SHP77 treated with DMSO at 0.1 percent for 48 hours (cell line): ENCODE results near the gene PAPPA.

Experiments
- DNase-seq: peaks from one replicate; lab custom pipeline; 2025; lab: John Stamatoyannopoulos, UW

Gene PAPPA

DNA sequence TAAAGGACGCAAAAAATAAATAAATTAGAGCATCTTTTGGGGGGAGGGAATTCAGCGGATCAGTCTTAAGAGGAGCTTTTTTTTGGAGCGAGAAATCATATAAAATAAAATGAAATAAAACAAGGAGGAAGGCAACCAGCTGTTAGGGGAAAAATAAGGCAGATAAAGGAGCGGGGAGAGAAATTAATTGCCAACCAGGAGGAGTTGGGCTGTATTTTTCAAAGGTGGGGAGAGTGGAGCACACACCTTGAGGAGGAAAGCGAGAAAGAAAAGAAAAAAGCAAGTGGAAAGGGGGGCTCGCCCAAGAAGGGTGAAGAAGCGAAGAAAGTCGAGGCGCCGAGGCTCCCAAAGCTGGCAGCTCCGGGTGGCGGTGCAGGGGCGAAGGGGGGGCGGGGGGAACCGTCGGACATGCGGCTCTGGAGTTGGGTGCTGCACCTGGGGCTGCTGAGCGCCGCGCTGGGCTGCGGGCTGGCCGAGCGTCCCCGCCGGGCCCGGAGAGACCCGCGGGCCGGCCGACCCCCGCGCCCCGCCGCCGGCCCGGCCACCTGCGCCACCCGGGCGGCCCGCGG is at the start of gene PAPPA:
Gene PAPPA (plus strand): TSS at position 27 of the 569 bp plus-strand sequence. CDS start 382 bp downstream, at position 409.
- DNase-seq, result no peak

DNA sequence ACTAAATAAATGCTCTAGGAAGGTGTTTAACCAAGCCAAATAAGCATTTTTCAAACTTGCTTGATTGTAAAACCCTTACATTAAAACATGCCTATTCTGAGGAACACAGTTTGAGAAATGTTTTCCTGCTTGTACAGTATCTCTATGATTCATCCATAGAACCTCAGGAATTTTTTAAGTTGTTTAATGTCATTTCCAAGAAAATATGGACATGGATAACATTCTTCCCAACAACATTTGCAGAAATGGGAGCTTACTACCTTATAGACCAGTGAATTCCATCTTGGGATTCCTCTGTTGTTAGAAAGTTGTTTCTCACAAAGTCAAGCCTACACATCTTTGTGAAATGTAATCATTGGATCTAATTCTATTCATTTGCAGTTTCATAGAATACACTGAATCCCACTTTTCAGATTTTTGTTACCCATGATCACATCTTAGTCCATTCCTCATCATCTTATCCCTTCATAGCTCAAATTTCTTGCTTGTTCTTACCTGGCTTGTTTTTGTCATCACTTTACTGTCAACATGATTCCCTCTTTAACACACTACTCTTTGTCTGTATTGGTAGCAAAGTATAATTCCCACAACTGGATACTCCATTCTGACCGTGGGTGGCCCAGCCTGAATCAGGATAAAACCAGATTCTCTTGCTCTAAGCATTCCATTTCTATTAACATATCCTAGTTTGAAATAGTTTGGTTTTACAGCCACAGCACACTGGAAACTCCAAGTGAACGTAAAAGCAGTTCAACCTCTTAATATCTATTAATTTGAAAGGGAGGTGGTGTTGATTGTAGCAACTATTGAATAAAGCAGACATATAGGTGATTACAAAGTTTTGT is 49.4 kb upstream of the PAPPA start:
- no peak for DNase-seq

DNA sequence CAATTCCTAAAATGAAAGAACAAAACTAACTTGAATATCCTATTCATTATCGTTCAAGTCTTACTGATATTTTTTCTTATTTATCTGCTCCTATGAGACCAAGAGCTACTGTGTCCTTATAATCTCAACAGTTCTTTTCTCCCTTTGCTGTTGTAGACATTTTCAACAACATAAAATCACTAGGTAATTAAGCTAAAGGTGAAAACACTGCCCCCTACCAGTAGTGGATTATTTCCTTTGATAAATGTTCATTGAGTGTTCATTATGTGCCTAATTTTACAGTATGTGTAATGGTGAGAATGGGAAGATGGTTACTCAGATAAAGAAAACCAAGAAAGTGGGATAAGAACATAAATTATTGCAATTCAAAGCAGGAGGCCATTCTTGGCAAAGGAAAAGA is 41.4 kb upstream of the PAPPA start:
- DNase-seq, result no peak

DNA sequence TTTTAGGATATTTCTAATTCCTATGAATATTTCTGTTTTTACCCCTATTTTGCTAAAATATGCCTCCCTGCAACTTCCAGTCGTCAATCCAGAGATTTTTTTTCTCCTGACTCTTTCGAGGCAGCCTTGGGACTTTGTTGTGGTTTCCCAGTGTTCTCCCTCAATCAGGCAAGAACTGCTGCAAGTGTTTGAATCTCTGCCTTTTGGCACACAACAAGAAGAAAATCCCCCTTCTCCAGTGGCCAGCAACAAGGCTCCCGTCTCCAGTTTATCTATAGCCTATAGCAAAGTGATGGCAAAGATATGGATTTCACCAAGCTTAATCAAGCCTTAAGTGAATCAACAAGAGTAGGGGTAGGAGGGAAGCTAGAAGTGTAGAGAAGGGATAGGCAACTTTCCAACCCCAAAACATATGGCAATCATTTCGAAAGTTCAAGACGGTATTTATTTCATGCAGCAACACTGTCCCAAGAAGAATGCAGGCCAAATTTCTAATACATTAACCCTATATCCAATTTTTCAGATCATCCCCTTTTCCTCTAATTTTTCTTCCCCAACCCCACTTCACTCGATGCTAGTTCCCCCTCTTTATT is 37.7 kb upstream of the PAPPA start:
- DNase-seq, result no peak

- no peak for DNase-seq
Measured at GRCh38 chr9:116116393-116116792, 37.2 kb upstream of the PAPPA start.

DNA sequence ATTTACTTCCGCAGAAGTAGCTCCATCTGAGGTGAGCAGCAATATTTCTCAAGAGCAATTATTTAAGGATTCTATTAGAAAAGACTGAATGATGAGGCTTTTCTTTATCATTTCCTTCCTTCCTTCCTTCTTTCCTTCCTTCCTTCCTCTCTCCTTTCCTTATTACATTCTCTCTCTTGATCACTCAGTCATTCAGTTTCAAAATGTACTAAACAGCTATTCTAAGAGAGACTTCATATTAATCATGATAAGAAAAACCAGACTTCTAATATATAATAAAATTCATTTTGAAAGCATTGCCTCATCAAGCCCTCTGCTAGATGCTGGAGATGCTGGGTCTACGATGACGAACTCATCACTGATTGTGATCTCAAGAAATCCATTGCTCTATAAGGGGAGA is 30.4 kb upstream of the PAPPA start:
- DNase-seq, result no peak

- DNase-seq, result no peak
Measured at GRCh38 chr9:116124472-116125040, 29.0 kb upstream of the PAPPA start.

- no peak for DNase-seq
Measured at GRCh38 chr9:116133163-116133562, 20.4 kb upstream of the PAPPA start.

GRCh38 chr9:116134975-116135374 is 18.6 kb upstream of the PAPPA start:
- DNase-seq, result no peak

GRCh38 chr9:116137010-116137409 is 16.6 kb upstream of the PAPPA start:
- no peak for DNase-seq

DNA sequence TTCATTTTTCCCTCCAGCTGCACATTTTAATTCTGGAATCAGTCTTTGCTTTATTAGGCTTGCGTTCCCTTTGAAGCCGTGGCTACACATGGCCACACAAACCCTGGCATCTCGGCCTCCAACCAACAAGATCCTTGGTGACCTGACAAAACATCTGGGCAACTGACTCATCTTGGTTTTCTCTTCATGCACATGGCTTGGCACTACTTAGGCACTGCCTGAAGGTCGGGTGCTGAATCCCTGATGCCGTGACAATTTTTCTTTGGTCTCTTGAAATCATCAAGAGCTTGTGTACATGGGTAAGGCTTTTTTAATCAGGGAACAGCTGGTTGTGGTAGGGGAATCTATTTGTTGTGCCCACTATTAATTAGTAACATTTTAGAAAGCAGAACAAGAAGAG is 16.0 kb upstream of the PAPPA start:
- no peak for DNase-seq

- DNase-seq, result no peak
Measured at GRCh38 chr9:116141864-116142561, 11.6 kb upstream of the PAPPA start.

DNA sequence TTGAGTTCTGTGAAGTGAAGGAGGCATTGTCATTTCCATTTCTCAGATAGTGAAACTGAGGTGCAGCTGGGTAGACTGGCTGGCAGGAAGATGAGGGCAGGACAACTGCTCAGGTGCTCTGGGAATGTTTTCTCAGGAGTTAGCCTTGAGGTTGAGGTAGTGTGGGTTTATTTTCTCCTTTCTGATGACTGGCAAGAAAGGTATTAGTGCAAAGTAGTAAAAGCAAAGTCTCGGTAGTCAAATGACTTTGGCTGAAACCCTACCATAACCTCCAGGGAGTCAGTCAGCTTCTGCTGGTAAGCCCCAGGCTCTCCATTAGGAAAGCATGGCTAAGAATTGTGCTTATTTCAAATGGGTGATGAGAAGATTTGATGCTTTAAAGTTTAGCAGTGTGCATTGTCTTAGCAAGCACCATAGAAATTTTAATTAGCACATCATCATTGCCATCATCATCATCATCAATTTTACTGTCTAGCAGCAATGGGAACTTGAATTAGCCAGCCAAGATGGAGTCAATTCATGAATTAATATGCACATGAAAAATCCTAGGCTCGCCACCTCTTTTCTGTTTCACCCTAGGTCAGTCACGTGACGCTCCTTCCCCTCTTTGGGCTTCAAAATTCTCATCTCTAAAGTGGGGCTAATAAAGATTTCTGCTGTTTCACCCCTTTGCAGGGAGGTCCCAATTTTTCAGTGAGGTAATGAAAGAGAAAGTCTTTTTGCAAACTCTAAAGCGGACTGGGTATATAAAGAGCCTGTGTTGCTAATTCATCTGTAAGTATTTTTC is 10.7 kb upstream of the PAPPA start:
- DNase-seq, result no peak

DNA sequence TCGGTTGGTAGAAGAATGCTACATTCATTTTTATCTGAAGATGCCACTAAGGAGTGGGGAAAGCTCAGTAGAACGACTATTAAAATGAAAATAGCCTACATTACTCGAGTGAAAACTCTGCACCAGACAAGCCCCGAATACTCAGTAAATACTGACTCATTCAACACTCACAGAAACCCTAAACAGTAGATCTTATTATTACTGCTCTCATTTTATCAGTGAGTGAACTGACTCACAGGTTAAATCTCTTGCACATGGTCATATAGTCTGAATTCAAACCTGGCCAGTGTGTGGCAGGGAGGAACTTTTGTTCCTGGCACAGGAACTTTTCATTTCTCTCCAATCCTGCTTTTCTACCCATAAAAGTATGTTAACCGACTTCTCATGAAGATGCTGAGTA is 9.6 kb upstream of the PAPPA start:
- no peak for DNase-seq

DNA sequence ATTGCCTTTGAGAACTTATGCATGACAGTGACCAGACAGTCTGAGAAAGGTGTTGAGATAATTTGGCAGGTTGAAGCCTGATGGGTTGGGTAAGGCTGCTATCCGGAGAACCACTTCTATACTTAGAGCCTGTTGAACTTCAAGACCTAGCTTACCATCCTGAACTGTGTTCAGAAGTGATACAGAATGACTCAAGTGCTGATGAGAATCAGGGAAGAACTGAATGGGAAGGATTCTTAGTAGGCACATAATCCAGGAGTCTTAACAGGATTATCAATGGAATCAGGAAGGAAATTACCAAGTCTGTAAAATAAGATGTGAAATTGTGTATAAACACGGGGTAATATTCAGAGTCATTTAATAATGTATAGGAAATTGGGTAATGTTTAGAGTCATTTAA is 9.0 kb upstream of the PAPPA start:
- no peak for DNase-seq

DNA sequence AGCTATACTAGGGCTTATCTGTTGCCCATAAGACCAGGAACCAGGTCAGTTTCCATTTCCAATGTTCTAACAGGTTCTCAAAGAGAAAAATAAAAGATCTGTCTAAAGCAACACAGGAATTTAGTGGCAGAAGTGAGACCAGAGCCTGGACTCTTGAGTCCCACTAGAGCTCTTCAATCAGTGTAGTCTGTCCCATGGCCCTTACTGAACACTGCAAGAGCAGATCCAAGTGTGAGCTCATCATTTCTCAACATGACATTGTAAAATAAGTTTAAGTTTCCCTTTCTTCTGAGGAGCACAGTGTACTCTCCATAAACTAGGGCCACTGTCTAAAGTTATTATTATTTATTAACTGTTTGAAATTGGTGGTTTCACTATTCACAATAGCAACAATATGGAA is 8.6 kb upstream of the PAPPA start:
- DNase-seq, result no peak

DNA sequence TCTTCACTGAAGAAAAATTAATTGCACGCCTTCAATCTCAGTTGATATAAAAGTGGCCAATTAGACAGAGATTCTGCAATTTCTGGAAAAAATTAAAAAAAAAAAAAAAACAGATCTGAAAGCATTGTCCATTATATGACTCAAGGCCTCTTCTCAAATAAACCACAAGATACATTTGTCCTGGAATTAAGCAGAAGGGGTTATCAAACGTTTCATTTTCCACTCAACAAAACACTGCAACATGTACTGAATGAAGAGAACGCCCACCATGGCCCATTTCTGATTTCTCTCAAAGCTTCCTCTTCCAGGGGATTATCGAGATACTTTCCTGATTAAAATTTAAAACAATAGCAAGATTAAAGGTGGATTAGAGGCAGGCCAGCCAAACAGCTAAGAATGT is 5.8 kb upstream of the PAPPA start:
- DNase-seq, result no peak

- DNase-seq, result peak; percentile 12
Measured at GRCh38 chr9:116149844-116150243, 3.7 kb upstream of the PAPPA start.

DNA sequence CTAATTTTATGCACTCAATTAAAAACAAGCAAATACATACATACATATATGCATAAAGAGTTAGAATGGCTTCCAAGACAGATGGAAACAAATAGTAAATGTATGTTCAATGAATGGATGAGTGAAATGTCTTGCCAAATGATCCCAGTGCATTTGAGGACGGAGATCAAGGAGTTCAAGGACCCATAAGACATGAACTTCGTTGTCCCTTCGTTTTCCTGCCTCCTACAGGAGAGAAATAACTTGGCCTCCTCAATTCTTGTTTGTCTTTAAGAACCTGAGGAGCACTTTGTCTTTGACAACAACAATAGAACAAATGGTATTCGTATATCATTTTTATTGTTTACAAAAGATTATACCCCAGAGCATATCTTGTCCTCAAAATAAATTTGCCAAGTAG is 2.4 kb upstream of the PAPPA start:
- DNase-seq, result no peak

DNA sequence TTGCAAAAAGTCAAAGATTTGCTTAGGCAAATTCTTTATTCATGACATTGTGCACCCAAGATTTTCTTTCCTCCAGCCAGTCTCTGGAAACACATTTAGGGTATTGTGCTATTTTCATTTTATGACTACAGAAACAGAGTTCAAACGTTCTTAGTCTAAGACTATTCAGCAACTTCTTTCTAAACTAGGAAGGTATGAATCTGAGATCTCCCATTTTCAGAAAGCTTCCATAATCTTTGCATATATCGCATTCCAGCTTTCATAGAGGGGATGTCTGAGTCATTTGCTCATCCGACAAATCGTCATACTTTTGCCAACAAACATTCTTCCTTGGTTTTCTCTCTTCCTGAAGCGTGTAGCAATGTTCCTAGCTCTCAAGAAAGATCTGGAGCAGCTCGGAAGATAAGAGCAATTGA is 1.6 kb upstream of the PAPPA start:
- no peak for DNase-seq

GRCh38 chr9:116152390-116152789 is 1.2 kb upstream of the PAPPA start:
- peak; percentile 14 for DNase-seq
